ENCODE data around the gene RENBP.

RENBP gene

GRCh38 chrX:153955228-153955732 is 10.8 kb upstream of the RENBP start:
- TF ChIP-seq, protein P1, sequence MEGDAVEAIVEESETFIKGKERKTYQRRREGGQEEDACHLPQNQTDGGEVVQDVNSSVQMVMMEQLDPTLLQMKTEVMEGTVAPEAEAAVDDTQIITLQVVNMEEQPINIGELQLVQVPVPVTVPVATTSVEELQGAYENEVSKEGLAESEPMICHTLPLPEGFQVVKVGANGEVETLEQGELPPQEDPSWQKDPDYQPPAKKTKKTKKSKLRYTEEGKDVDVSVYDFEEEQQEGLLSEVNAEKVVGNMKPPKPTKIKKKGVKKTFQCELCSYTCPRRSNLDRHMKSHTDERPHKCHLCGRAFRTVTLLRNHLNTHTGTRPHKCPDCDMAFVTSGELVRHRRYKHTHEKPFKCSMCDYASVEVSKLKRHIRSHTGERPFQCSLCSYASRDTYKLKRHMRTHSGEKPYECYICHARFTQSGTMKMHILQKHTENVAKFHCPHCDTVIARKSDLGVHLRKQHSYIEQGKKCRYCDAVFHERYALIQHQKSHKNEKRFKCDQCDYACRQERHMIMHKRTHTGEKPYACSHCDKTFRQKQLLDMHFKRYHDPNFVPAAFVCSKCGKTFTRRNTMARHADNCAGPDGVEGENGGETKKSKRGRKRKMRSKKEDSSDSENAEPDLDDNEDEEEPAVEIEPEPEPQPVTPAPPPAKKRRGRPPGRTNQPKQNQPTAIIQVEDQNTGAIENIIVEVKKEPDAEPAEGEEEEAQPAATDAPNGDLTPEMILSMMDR (IDR thresholded peaks at IDR 0.05; ENCODE audit: insufficient read depth, low read length, poor library complexity, severe bottlenecking) = no peak
- H3K27me3 ChIP-seq (replicated peaks; ENCODE audit: control insufficient read depth, insufficient read depth, low read length) = no peaks in the 10 kb centered on the region
- no peak for DNase-seq (ENCODE audit: extremely low read depth, insufficient read length)
- no peak overlapping the region for H3K4me3 ChIP-seq (replicated peaks; ENCODE audit: low read depth, low read length)
- H3K36me3 ChIP-seq (ENCODE audit: control insufficient read depth, insufficient read depth, low read length) = peaks cover 51% of the 10 kb centered on the region

- Histone ChIP-seq H3K27me3 (replicated peaks; ENCODE audit: control insufficient read depth, insufficient read depth, low read length) (no peaks in the 10 kb centered on the region), H3K36me3 (ENCODE audit: control insufficient read depth, insufficient read depth, low read length) (peaks cover 50% of the 10 kb centered on the region), H3K4me3 (replicated peaks; ENCODE audit: low read depth, low read length) (no peak overlapping the region)
- TF ChIP-seq, protein P1 (IDR thresholded peaks at IDR 0.05; ENCODE audit: insufficient read depth, low read length, poor library complexity, severe bottlenecking) = no peak
- DNase-seq (ENCODE audit: extremely low read depth, insufficient read length) = no peak
These were observed 10.2 kb upstream of the RENBP start for GRCh38 chrX:153954558-153955227.

- TF ChIP-seq, protein P1 (IDR thresholded peaks at IDR 0.05; ENCODE audit: insufficient read depth, low read length, poor library complexity, severe bottlenecking) = no peak
- Histone ChIP-seq H3K27me3 (replicated peaks; ENCODE audit: control insufficient read depth, insufficient read depth, low read length) (no peaks in the 10 kb centered on the region), H3K4me3 (replicated peaks; ENCODE audit: low read depth, low read length) (no peak overlapping the region), H3K36me3 (ENCODE audit: control insufficient read depth, insufficient read depth, low read length) (peaks cover 47% of the 10 kb centered on the region)
- no peak for DNase-seq (ENCODE audit: extremely low read depth, insufficient read length)
These were observed 9.6 kb upstream of the RENBP start for GRCh38 chrX:153953892-153954557.

DNA sequence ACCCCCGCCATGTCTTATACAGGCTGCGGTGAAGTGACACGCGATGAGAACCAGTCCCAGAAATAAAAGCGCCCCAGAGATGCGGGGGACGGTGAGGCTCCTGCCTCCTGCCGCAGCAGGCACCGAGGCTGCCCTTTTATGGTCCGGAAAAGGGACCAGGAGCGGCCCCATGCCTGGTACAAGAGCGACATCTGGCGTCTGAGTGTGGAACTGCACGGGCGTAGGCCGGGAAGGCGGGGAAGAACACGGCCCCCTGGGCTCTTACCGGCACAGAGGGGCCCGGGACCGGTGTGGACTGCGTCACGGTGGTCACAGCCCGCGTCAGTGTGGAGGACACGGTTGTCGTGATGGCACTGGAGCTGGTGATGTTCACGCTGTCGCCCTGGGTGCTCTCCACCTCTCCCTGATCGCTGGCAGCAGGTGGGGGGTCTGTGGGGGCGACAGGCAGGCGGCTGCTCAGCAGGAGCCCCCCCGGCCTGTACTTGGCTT is 8.9 kb upstream of the RENBP start:
- DNase-seq (ENCODE audit: extremely low read depth, insufficient read length) = peak; percentile 77
- TF ChIP-seq, protein P1 (IDR thresholded peaks at IDR 0.05; ENCODE audit: insufficient read depth, low read length, poor library complexity, severe bottlenecking) = peak; percentile 96
- Histone ChIP-seq H3K36me3 (ENCODE audit: control insufficient read depth, insufficient read depth, low read length) (peaks cover 46% of the 10 kb centered on the region), H3K27me3 (replicated peaks; ENCODE audit: control insufficient read depth, insufficient read depth, low read length) (no peaks in the 10 kb centered on the region), H3K4me3 (replicated peaks; ENCODE audit: low read depth, low read length) (no peak overlapping the region)

- Histone ChIP-seq H3K4me3 (replicated peaks; ENCODE audit: low read depth, low read length) (no peak overlapping the region), H3K36me3 (ENCODE audit: control insufficient read depth, insufficient read depth, low read length) (peaks cover 43% of the 10 kb centered on the region), H3K27me3 (replicated peaks; ENCODE audit: control insufficient read depth, insufficient read depth, low read length) (no peaks in the 10 kb centered on the region)
- DNase-seq (ENCODE audit: extremely low read depth, insufficient read length) = no peak
- TF ChIP-seq, protein P1 (IDR thresholded peaks at IDR 0.05; ENCODE audit: insufficient read depth, low read length, poor library complexity, severe bottlenecking) = no peak
These were observed 8.1 kb upstream of the RENBP start for GRCh38 chrX:153952373-153953026.
